Measurements from ENCODE around the gene ZNF648.
"Not testable (repeated sequence)": the region's sequence is repeated elsewhere in the genome, so short reads cannot be mapped to it uniquely, and the experiment has no call there.

Gene ZNF648

GRCh38 chr1:182015360-182015759, 46.2 kb downstream of the ZNF648 start:
- DNase-seq, result no peak

DNA sequence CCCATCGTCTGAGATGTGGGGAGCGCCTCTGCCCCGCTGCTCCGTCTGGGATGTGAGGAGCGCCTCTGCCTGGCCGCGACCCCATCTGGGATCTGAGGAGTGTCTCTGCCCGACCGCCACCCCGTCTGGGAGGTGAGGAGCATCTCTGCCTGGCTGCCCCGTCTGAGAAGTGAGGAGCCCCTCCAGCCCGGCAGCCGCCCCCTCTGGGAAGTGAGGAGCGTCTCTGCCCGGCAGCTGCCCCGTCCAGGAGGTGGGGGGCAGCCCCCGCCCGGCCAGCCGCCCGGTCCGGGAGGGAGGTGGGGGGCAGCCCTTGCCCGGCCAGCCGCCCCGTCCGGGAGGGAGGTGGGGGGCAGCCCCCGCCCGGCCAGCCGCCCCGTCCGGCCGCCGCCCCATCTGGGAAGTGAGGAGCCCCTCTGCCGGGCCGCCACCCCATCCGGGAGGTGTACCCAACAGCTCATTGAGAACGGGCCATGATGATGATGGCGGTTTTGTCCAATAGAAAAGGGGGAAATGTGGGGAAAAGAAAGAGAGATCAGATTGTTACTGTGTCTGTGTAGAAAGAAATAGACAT, 50.6 kb downstream of the ZNF648 start:
- DNase-seq, result not testable (repeated sequence)

GRCh38 chr1:182005398-182005797, 56.1 kb downstream of the ZNF648 start:
- not testable (repeated sequence) for DNase-seq

DNA sequence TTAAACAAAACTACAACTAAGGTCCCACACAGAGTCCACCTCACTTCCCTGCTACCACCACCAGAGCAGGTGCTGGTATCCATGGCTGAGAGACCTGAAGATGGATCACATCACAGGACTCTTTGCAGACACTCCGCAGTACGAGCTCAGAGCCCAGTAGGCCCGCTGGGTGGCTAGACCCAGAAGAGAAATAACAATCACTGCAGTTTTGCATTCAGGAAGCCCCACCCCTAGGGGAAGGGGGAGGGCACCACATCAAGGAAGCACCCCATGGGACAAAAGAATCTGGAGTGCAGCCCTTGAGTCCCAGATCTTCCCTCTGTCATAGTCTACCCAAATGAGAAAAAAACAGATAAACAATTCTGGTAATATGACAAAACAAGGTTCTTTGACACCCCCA, 56.9 kb downstream of the ZNF648 start:
- DNase-seq, result no peak

Measured in HCEC 1CT (cell line).